IMR-90 (cell line): ENCODE results near the gene NIPBL. TPM values are rescaled to one million over a fixed set of nuclear protein-coding genes. Genes with fewer than 3 reads are reported as not detected.

Source experiments
- ATAC-seq: fragments of 200-7000 bp; cut with Tn5 transposase; 2 replicates; pipeline ENCODE4 v1.9.1; 2020; ENCODE audit warnings: low read depth, mild to moderate bottlenecking, moderate library complexity
- BruUV-seq: library from RNA; stranded (reverse); fragments of 400-500 nt; replicated peaks from 2 replicates; lab custom pipeline; 2021; lab: Mats Ljungman, UMichigan
- CTCF ChIA-PET: fragments of 300-600 bp; formaldehyde crosslinking; extraction: SDS; loops from one replicate; lab custom pipeline; 2021; ENCODE audit warnings: antibody characterized with exemption; lab: Yijun Ruan, JAX
- POLR2A ChIA-PET: fragments of 300-600 bp; sonication (Branson Sonifier 250); formaldehyde crosslinking; loops from one replicate; lab custom pipeline; 2022; ENCODE audit warnings: antibody characterized with exemption; ENCODE audit not compliant: unreplicated experiment; lab: Charles Lee
- DNase-seq: peaks from one replicate; pipeline ENCODE4 v3.0.0; 2013
- H2AFZ ChIP-seq: replicated peaks from 2 replicates; pipeline ENCODE3; 2013; ENCODE audit warnings: low read length, mild to moderate bottlenecking; ENCODE audit not compliant: poor library complexity
- H2AK5ac ChIP-seq: 2 replicates; pipeline ENCODE4 v1.6.1; 2013; ENCODE audit warnings: low read depth, low read length, inconsistent platforms
- H2AK9ac ChIP-seq: replicated peaks from 2 replicates; pipeline ENCODE3; 2013; ENCODE audit warnings: mild to moderate bottlenecking, low read depth, low read length, moderate library complexity; ENCODE audit not compliant: poor library complexity
- H2BK120ac ChIP-seq: 2 replicates; pipeline ENCODE4 v1.6.1; 2013; ENCODE audit warnings: low read depth, low read length, inconsistent platforms
- H2BK15ac ChIP-seq: 3 replicates; pipeline ENCODE4 v1.6.1; 2013; ENCODE audit warnings: low read depth, low read length, inconsistent platforms
- H2BK20ac ChIP-seq: 2 replicates; pipeline ENCODE4 v1.6.1; 2013; ENCODE audit warnings: low read depth, mild to moderate bottlenecking, inconsistent platforms, low read length, moderate library complexity
- H2BK5ac ChIP-seq: 2 replicates; pipeline ENCODE4 v1.6.1; 2013; ENCODE audit warnings: mild to moderate bottlenecking, low read depth, low read length, inconsistent platforms; ENCODE audit not compliant: poor library complexity, severe bottlenecking
- H3K14ac ChIP-seq: replicated peaks from 2 replicates; pipeline ENCODE4 v1.6.1; 2013; ENCODE audit warnings: low read depth, low read length, inconsistent platforms
- H3K18ac ChIP-seq: 2 replicates; pipeline ENCODE4 v1.6.1; 2013; ENCODE audit warnings: low read depth, low read length, control low read depth
- H3K23ac ChIP-seq: 2 replicates; pipeline ENCODE4 v1.6.1; 2013; ENCODE audit warnings: low read depth, low read length, inconsistent platforms
- H3K27ac ChIP-seq: 2 replicates; pipeline ENCODE4 v1.5.1; 2013; ENCODE audit warnings: mild to moderate bottlenecking, control low read depth, low read length; ENCODE audit not compliant: insufficient read depth
- H3K27me3 ChIP-seq: 2 replicates; pipeline ENCODE4 v1.6.1; 2013; ENCODE audit warnings: low read length; ENCODE audit not compliant: control insufficient read depth, insufficient read depth
- H3K36me3 ChIP-seq: 2 replicates; pipeline ENCODE4 v1.6.1; 2013; ENCODE audit warnings: low read length, mixed read lengths; ENCODE audit not compliant: control insufficient read depth, insufficient read depth
- H3K4ac ChIP-seq: 2 replicates; pipeline ENCODE4 v1.6.1; 2013; ENCODE audit warnings: low read depth, low read length, inconsistent platforms
- H3K4me1 ChIP-seq: 2 replicates; pipeline ENCODE4 v1.6.1; 2013; ENCODE audit warnings: low read length, mixed read lengths; ENCODE audit not compliant: control insufficient read depth, insufficient read depth
- H3K4me2 ChIP-seq: 2 replicates; pipeline ENCODE4 v1.6.1; 2013; ENCODE audit warnings: low read depth, mild to moderate bottlenecking, control low read depth, low read length, moderate library complexity
- H3K4me3 ChIP-seq: 2 replicates; pipeline ENCODE4 v1.5.1; 2013; ENCODE audit warnings: low read depth, mild to moderate bottlenecking, control low read depth, low read length, moderate library complexity; ENCODE audit not compliant: insufficient read depth
- H3K56ac ChIP-seq: 2 replicates; pipeline ENCODE4 v1.6.1; 2013; ENCODE audit warnings: low read length, inconsistent platforms; ENCODE audit not compliant: insufficient read depth; ENCODE audit errors: extremely low read depth
- H3K79me1 ChIP-seq, 2 experiments: 2 replicates each; pipeline ENCODE4 v1.6.1; 2013; ENCODE audit warnings: low read length in 2 of 2, inconsistent platforms in 1 of 2, low read depth in 1 of 2
- H3K9ac ChIP-seq: 2 replicates; pipeline ENCODE4 v1.6.1; 2013; ENCODE audit warnings: low read depth, low read length, control low read depth
- H3K9me1 ChIP-seq: 2 replicates; pipeline ENCODE4 v1.6.1; 2013; ENCODE audit warnings: low read length, inconsistent platforms; ENCODE audit not compliant: insufficient read depth
- H3K9me3 ChIP-seq: 2 replicates; pipeline ENCODE4 v1.6.1; 2013; ENCODE audit warnings: low read length; ENCODE audit not compliant: control insufficient read depth, insufficient read depth
- H4K20me1 ChIP-seq: 2 replicates; pipeline ENCODE4 v1.6.1; 2013; ENCODE audit warnings: low read length, inconsistent platforms; ENCODE audit not compliant: insufficient read depth
- H4K5ac ChIP-seq: 2 replicates; pipeline ENCODE4 v1.6.1; 2013; ENCODE audit warnings: mild to moderate bottlenecking, low read depth, low read length, control low read depth
- H4K8ac ChIP-seq, 2 experiments: 2 replicates each; pipeline ENCODE4 v1.6.1; 2013; ENCODE audit warnings: low read depth in 2 of 2, low read length in 2 of 2, control low read depth in 1 of 2, inconsistent platforms in 1 of 2
- H4K91ac ChIP-seq: 2 replicates; pipeline ENCODE4 v1.6.1; 2013; ENCODE audit warnings: low read depth, low read length, inconsistent platforms; ENCODE audit not compliant: insufficient read depth
- CTCF ChIP-seq: conservative IDR thresholded peaks from 2 replicates; pipeline ENCODE4 v1.5.1; 2012; ENCODE audit warnings: mild to moderate bottlenecking, low read depth, low read length, improper control_type of control experiment
- MAZ ChIP-seq: IDR thresholded peaks from 2 replicates; pipeline ENCODE4 v1.6.1; 2012; ENCODE audit warnings: low read depth, mild to moderate bottlenecking, low read length, improper control_type of control experiment, moderate library complexity, borderline replicate concordance
- POLR2A ChIP-seq: IDR thresholded peaks from 2 replicates; pipeline ENCODE4 v1.6.1; 2012; ENCODE audit warnings: mild to moderate bottlenecking, low read depth, low read length
- RAD21 ChIP-seq: IDR thresholded peaks from 2 replicates; pipeline ENCODE4 v1.6.1; 2012; ENCODE audit warnings: low read length, improper control_type of control experiment
- RFX5 ChIP-seq: IDR thresholded peaks from 2 replicates; pipeline ENCODE4 v1.8.0; 2012; ENCODE audit warnings: low read depth, mild to moderate bottlenecking, low read length, moderate library complexity
- WGBS, 2 experiments: methylation state at CpG; one replicate each; pipeline versions ENCODE4 v1.1.5 to v1.1.7; 2013; ENCODE audit warnings: missing lambda C conversion rate in 2 of 2; ENCODE audit not compliant: insufficient read length in 1 of 2; ENCODE audit errors: extremely low coverage in 2 of 2; 5-methylcytosine and 5-hydroxymethylcytosine counted together
- dilution Hi-C: fragments of 300-500 bp; cut with HindIII; formaldehyde crosslinking; loops from one replicate; pipeline ENCODE4 v1.14.3; 2018; ENCODE audit warnings: low sequenced_read_pairs; ENCODE audit not compliant: unreplicated experiment
- in situ Hi-C: fragments of 300-500 bp; cut with MboI; formaldehyde crosslinking; loops from 3 replicates; pipeline ENCODE4 v1.14.3; 2019; ENCODE audit warnings: low sequenced_read_pairs, inconsistent platforms, mixed read lengths
- intact Hi-C: fragments of 100-400 bp; cut with micrococcal nuclease; formaldehyde crosslinking; loops from 2 replicates; pipeline ENCODE4 v1.10.0; 2022
- polyA plus RNA-seq, 3 experiments: library from polyadenylated mRNA; depleted of rRNA; stranded (reverse); fragments of >200 nt; gene quantifications; 2 replicates each; pipeline ENCODE4 v1.2.3, GENCODE V29; 2012; ENCODE audit warnings: low replicate concordance in 1 of 3
- total RNA-seq: library from RNA; depleted of rRNA; stranded (reverse); fragments of >200 nt; gene quantifications from 2 replicates; pipeline ENCODE4 v1.2.3, GENCODE V29; 2012

NIPBL gene
- total and polyA plus RNA-seq, 2 of the 4 experiments (the other 2 are of a cell fraction), result 8.4 to 46.4 TPM

GRCh38 chr5:36875790-36876298 is 725 bp upstream of the NIPBL start:
- ChIA-PET CTCF (interaction anchor here (0.9 to 1.0 kb wide), 2 partner anchors 130 to 143 kb away, joined by 3 read pairs; no protein-coding TSS in a partner anchor), POLR2A (no interaction called here)
- Histone ChIP-seq H3K4me3 (peak overlapping the region; percentile 83), H2BK15ac (0 out of 3 replicates have a peak overlapping the region, but pooled peaks have one; percentile 73), H2AK5ac (peak overlapping the region; percentile 80; the same call in 1 of the 2 replicates), H3K79me1 (peaks cover 3 to 34% of the 10 kb centered on the region in 2 experiments; a peak in 3 of 4 replicates), H4K5ac (peak overlapping the region; percentile 81), H3K9me3 (no peaks in the 10 kb centered on the region), H4K91ac (peak overlapping the region; percentile 93), H3K23ac (peak overlapping the region; percentile 100), H2AK9ac (peak overlapping the region; percentile 98), H3K9ac (peak overlapping the region; percentile 100), H3K4me2 (peak overlapping the region; percentile 92), H4K20me1 (peaks cover 47% of the 10 kb centered on the region), H3K36me3 (no peaks in the 10 kb centered on the region), H3K27ac (peak overlapping the region; percentile 98), H3K4me1 (no peaks in the 10 kb centered on the region), H2BK20ac (0 out of 2 replicates have a peak overlapping the region, but pooled peaks have one; percentile 14), H3K4ac (peak overlapping the region; percentile 97), H3K18ac (peak overlapping the region; percentile 72), H3K27me3 (no peaks in the 10 kb centered on the region), H2AFZ (peak overlapping the region; percentile 97), H3K56ac (peak overlapping the region; percentile 97), H3K9me1 (no peaks in the 10 kb centered on the region; the same call in 1 of the 2 replicates), H2BK120ac (peak overlapping the region; percentile 92), H4K8ac (peak overlapping the region; percentile 93), H3K14ac (peak overlapping the region; percentile 99), H2BK5ac (peak overlapping the region; percentile 96)
- BruUV-seq, result no TSS peak
- in situ Hi-C loops (no loop called here), dilution Hi-C loops (no loop called here), intact Hi-C loops (loop anchor here (1.0 to 10.0 kb wide), 6 partner anchors 21 to 724 kb away; partner anchors contain the start of genes LMBRD2, NADK2 and SKP2)
- WGBS, 2 experiments, result 0% methylated on average over 14 of the region's 47 CpGs; no CpG with 5 or more reads in 1 of the 2 experiments
- DNase-seq (peak; percentile 78), ATAC-seq (peak; percentile 76)
- TF ChIP-seq MAZ (peak; percentile 76; the same call in 1 of the 2 replicates), RAD21 (peak; percentile 31), CTCF (peak; percentile 59), RFX5 (no peak), POLR2A (no peak)
